ENCODE measurements around the gene PEX5L. TPM values are rescaled to one million over a fixed set of nuclear protein-coding genes. Genes with fewer than 3 reads are reported as not detected.

Gene PEX5L
- total RNA-seq, 4 donors from 2014 or later: 1.2 TPM; not detected in 3

DNA sequence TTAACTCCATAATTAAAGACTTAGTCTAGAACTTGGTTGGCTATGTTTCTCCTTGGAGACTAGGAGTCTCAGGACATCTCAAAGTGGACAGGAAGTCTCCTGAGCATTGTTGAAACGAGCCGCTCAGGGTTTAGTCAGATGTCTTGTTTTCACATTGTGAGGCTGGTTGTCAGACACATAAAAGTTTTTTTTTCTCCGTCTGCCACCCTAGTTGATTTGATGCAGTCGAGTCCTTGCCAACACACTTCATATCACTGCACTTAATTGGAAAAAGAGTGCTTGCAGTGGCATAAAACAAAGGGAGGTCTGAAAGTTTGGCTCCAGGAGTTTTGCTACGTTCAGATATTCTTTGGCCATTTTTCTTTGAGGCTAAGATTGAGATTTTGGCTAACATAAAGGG lies 291.0 kb downstream of the PEX5L start:
- in situ Hi-C loops (cut with MboI; ENCODE audit: low pct_ligation_motif_present in 1 of 4, low pct_unique_long_range_greater_than_20kb in 1 of 4, low sequenced_read_pairs in 3 of 4) (no loop called here), intact Hi-C loops (cut with DNase I; ENCODE audit: low total_unique reads) (no loop called here)
- no peaks in the 10 kb centered on the region for H3K27me3 ChIP-seq
- no peak overlapping the region for H3K4me3 ChIP-seq
- H3K9me3 ChIP-seq: no peaks in the 10 kb centered on the region
- no peak for DNase-seq
- 73 to 90% methylated on average over 5 of the region's 5 CpGs for WGBS, 2 donors (ENCODE audit: low coverage in 1 of 2)
- H3K36me3 ChIP-seq: no peaks in the 10 kb centered on the region
- no peak overlapping the region for H3K27ac ChIP-seq
- H3K4me1 ChIP-seq: no peaks in the 10 kb centered on the region
- TF ChIP-seq POLR2AphosphoS5 (IDR thresholded peaks at IDR 0.05) (no peak), POLR2A (IDR thresholded peaks at IDR 0.05) (no peak), CTCF (IDR thresholded peaks at IDR 0.05) (no peak), EP300 (IDR thresholded peaks at IDR 0.05; ENCODE audit: low read depth) (no peak)

DNA sequence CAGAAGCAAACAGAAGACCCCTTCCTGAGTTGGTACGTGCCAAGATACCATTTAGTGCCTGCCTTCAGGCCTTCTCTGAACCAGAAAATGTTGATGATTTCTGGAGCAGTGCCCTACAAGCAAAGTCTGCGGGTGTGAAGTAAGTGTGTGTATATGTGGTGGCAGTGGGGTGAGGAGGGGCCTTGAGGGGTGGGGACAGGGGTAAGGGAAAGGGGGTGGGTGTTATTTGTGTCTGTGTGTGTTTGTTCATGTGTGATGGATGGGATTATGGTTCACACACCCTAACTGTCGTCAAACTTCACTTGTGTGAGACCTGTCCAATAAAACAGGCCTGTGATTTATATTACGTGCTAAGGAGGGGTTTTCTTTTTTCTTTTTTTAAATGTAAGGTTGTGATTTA lies 291.7 kb downstream of the PEX5L start:
- Histone ChIP-seq H3K27me3 (no peaks in the 10 kb centered on the region), H3K36me3 (no peaks in the 10 kb centered on the region), H3K4me1 (no peaks in the 10 kb centered on the region), H3K9me3 (no peaks in the 10 kb centered on the region), H3K4me3 (no peak overlapping the region), H3K27ac (no peak overlapping the region)
- WGBS, 2 donors (ENCODE audit: low coverage in 1 of 2): 87% methylated on average over 4 of the region's 4 CpGs; no CpG with 5 or more reads in 1 of the 2 donors
- in situ Hi-C loops (cut with MboI; ENCODE audit: low pct_ligation_motif_present in 1 of 4, low pct_unique_long_range_greater_than_20kb in 1 of 4, low sequenced_read_pairs in 3 of 4) (no loop called here), intact Hi-C loops (cut with DNase I; ENCODE audit: low total_unique reads) (no loop called here)
- TF ChIP-seq CTCF (IDR thresholded peaks at IDR 0.05) (no peak), EP300 (IDR thresholded peaks at IDR 0.05; ENCODE audit: low read depth) (no peak), POLR2A (IDR thresholded peaks at IDR 0.05) (no peak), POLR2AphosphoS5 (IDR thresholded peaks at IDR 0.05) (no peak)
- no peak for DNase-seq
